Ishikawa (cell line): ENCODE results near the gene SYCP1.

Experiments
- CEBPB ChIP-seq: IDR thresholded peaks from 2 replicates; pipeline ENCODE4 v1.6.1; 2012
- CREB1 ChIP-seq: IDR thresholded peaks from 2 replicates; pipeline ENCODE4 v1.6.1; 2012; ENCODE audit warnings: low read depth
- EGR1 ChIP-seq: IDR thresholded peaks from 2 replicates; pipeline ENCODE4 v1.6.1; 2012
- EP300 ChIP-seq: IDR thresholded peaks from 2 replicates; pipeline ENCODE4 v1.6.1; 2012; ENCODE audit warnings: borderline replicate concordance
- FOXM1 ChIP-seq: IDR thresholded peaks from 2 replicates; pipeline ENCODE4 v1.6.1; 2012; ENCODE audit warnings: low read depth, borderline replicate concordance
- NFIC ChIP-seq: IDR thresholded peaks from 2 replicates; pipeline ENCODE4 v1.6.1; 2012
- RAD21 ChIP-seq: IDR thresholded peaks from 2 replicates; pipeline ENCODE4 v1.6.1; 2012; ENCODE audit warnings: low read depth
- TAF1 ChIP-seq: IDR thresholded peaks from 2 replicates; pipeline ENCODE4 v1.6.1; 2012; ENCODE audit warnings: low read depth, mild to moderate bottlenecking
- TCF12 ChIP-seq: IDR thresholded peaks from 2 replicates; pipeline ENCODE4 v1.6.1; 2012; ENCODE audit warnings: low read depth
- TEAD4 ChIP-seq: IDR thresholded peaks from 2 replicates; pipeline ENCODE4 v1.6.1; 2012
- YY1 ChIP-seq: IDR thresholded peaks from 2 replicates; pipeline ENCODE4 v1.6.1; 2012; ENCODE audit warnings: low read depth
- ZBTB7A ChIP-seq: IDR thresholded peaks from 2 replicates; pipeline ENCODE4 v1.6.1; 2012; ENCODE audit warnings: low read depth
- TF ChIP-seq, protein P1 (sequence below): IDR thresholded peaks from 2 replicates; pipeline ENCODE4 v1.6.1; 2012
- TF ChIP-seq, protein P2 (sequence below): IDR thresholded peaks from 2 replicates; pipeline ENCODE4 v1.6.1; 2012
- TF ChIP-seq, protein P3 (sequence below): IDR thresholded peaks from 2 replicates; pipeline ENCODE4 v1.6.1; 2012; ENCODE audit warnings: low read depth, mild to moderate bottlenecking

Gene SYCP1

DNA sequence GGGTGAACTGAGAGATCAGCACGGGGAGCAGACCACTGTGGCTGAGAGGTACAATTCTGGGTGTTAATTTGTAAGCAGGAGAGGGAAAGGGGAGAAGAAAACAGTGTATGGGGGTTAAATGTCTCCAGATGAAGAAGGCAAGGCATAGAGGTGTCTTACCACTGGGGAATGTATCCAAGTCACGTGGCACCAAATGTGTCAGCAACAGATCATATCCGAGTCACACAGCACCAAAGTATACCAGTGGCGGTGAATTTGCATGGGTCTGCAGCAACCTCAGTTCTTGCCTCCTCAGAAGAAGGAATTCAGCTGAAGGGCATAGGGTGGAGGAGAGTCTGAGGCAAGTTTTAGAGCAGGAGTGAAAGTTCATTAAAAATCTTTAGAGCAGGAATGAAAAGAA, 21.2 kb upstream of the SYCP1 start:
- no peak for TF ChIP-seq EP300
- no peak for TF ChIP-seq ZBTB7A
- TF ChIP-seq NFIC: no peak
- TF ChIP-seq CEBPB: no peak
- no peak for TF ChIP-seq TCF12
- TF ChIP-seq FOXM1: no peak
- no peak for TF ChIP-seq RAD21
- TF ChIP-seq YY1: no peak
- no peak for TF ChIP-seq EGR1
- TF ChIP-seq, protein P1, sequence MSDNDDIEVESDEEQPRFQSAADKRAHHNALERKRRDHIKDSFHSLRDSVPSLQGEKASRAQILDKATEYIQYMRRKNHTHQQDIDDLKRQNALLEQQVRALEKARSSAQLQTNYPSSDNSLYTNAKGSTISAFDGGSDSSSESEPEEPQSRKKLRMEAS: no peak
- TF ChIP-seq TAF1: no peak
- TF ChIP-seq, protein P2, sequence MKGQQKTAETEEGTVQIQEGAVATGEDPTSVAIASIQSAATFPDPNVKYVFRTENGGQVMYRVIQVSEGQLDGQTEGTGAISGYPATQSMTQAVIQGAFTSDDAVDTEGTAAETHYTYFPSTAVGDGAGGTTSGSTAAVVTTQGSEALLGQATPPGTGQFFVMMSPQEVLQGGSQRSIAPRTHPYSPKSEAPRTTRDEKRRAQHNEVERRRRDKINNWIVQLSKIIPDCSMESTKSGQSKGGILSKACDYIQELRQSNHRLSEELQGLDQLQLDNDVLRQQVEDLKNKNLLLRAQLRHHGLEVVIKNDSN: no peak

DNA sequence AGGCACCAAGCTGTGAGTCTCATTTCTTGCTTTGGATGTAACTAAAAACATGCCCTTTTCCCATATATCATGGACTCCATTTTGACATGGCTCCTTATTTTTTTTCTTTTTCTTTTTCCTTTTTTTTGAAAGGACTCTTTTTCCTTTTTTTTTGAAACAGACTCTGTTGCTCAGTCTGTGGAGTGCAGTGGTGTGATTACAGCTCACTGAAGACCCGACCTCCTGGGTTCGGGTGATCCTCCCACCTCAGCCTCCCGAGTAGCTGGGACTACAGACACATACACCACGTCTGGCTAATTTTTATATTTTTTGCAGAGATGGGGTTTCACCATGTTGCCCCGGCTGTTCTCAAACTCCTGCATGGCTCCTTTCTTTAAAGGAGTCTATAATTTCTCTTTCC, 10.4 kb upstream of the SYCP1 start:
- TF ChIP-seq, protein P3, sequence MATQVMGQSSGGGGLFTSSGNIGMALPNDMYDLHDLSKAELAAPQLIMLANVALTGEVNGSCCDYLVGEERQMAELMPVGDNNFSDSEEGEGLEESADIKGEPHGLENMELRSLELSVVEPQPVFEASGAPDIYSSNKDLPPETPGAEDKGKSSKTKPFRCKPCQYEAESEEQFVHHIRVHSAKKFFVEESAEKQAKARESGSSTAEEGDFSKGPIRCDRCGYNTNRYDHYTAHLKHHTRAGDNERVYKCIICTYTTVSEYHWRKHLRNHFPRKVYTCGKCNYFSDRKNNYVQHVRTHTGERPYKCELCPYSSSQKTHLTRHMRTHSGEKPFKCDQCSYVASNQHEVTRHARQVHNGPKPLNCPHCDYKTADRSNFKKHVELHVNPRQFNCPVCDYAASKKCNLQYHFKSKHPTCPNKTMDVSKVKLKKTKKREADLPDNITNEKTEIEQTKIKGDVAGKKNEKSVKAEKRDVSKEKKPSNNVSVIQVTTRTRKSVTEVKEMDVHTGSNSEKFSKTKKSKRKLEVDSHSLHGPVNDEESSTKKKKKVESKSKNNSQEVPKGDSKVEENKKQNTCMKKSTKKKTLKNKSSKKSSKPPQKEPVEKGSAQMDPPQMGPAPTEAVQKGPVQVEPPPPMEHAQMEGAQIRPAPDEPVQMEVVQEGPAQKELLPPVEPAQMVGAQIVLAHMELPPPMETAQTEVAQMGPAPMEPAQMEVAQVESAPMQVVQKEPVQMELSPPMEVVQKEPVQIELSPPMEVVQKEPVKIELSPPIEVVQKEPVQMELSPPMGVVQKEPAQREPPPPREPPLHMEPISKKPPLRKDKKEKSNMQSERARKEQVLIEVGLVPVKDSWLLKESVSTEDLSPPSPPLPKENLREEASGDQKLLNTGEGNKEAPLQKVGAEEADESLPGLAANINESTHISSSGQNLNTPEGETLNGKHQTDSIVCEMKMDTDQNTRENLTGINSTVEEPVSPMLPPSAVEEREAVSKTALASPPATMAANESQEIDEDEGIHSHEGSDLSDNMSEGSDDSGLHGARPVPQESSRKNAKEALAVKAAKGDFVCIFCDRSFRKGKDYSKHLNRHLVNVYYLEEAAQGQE: no peak
- TF ChIP-seq EP300 (no peak), EGR1 (no peak), ZBTB7A (no peak), NFIC (no peak), TEAD4 (no peak), TAF1 (no peak), CREB1 (no peak), RAD21 (no peak), YY1 (no peak), CEBPB (no peak), FOXM1 (no peak), TCF12 (no peak)
- TF ChIP-seq, protein P2: no peak
- TF ChIP-seq, protein P1: no peak

DNA sequence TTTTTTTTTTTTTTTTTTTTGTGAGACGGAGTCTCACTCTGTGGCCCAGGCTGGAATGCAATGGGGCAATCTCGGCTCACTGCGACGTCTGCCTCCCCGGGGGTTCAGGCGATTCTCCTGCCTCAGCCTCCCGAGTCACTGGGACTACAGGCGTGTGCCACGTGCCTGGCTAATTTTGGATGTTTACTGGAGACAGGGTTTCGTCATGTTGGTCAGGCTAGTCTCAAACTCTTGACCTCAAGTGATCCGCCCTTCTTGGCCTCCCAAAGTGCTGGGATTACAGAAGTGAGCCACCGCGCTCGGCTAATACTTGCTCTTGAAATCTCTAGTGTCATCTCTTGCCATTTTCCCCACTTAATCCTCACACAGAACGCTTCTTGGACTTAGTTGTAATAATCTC, 1.1 kb upstream of the SYCP1 start:
- TF ChIP-seq CREB1 (no peak), NFIC (no peak), EP300 (no peak), TEAD4 (no peak), CEBPB (no peak), EGR1 (no peak), ZBTB7A (no peak), TAF1 (no peak), YY1 (no peak), RAD21 (no peak), FOXM1 (no peak), TCF12 (no peak)
- TF ChIP-seq, protein P3: no peak
- TF ChIP-seq, protein P1: no peak
- TF ChIP-seq, protein P2: no peak

DNA sequence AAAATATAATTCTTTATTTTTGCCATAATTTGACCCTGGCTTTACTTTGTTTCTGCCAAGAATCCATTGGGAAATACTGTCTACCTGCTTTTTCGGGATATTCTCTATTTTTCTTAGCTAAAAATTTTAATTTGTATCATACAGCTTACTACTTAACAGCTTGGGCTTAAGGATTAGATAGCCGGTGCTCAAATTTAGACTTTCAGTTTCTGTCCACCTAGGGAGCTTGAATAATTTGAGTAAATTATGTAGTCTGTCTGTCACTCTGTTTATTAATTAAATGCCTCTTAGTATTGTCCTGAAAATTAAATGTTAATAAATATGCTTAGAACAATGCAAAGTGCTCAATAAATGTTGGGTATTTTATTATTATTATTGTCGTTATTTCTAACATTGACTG, 6.7 kb downstream of the SYCP1 start:
- TF ChIP-seq TCF12 (no peak), FOXM1 (no peak), EP300 (no peak), TEAD4 (no peak), EGR1 (no peak), NFIC (no peak), ZBTB7A (no peak), CEBPB (no peak), TAF1 (no peak), CREB1 (no peak)
- TF ChIP-seq, protein P1: no peak
- TF ChIP-seq, protein P2: no peak
- TF ChIP-seq, protein P3: no peak
